IMR-90 (cell line): ENCODE results near the gene RFX5. TPM values are rescaled to one million over a fixed set of nuclear protein-coding genes. Genes with fewer than 3 reads are reported as not detected.

Experiments used
- ATAC-seq: fragments of 200-7000 bp; cut with Tn5 transposase; 2 replicates; pipeline ENCODE4 v1.9.1; 2020; ENCODE audit warnings: low read depth, mild to moderate bottlenecking, moderate library complexity
- BruUV-seq: library from RNA; stranded (reverse); fragments of 400-500 nt; replicated peaks from 2 replicates; lab custom pipeline; 2021; lab: Mats Ljungman, UMichigan
- CTCF ChIA-PET: fragments of 300-600 bp; formaldehyde crosslinking; extraction: SDS; loops from one replicate; lab custom pipeline; 2021; ENCODE audit warnings: antibody characterized with exemption; lab: Yijun Ruan, JAX
- POLR2A ChIA-PET: fragments of 300-600 bp; sonication (Branson Sonifier 250); formaldehyde crosslinking; loops from one replicate; lab custom pipeline; 2022; ENCODE audit warnings: antibody characterized with exemption; ENCODE audit not compliant: unreplicated experiment; lab: Charles Lee
- DNase-seq: peaks from one replicate; pipeline ENCODE4 v3.0.0; 2013
- H2AFZ ChIP-seq: replicated peaks from 2 replicates; pipeline ENCODE3; 2013; ENCODE audit warnings: low read length, mild to moderate bottlenecking; ENCODE audit not compliant: poor library complexity
- H2AK5ac ChIP-seq: 2 replicates; pipeline ENCODE4 v1.6.1; 2013; ENCODE audit warnings: low read depth, low read length, inconsistent platforms
- H2AK9ac ChIP-seq: replicated peaks from 2 replicates; pipeline ENCODE3; 2013; ENCODE audit warnings: mild to moderate bottlenecking, low read depth, low read length, moderate library complexity; ENCODE audit not compliant: poor library complexity
- H2BK120ac ChIP-seq: 2 replicates; pipeline ENCODE4 v1.6.1; 2013; ENCODE audit warnings: low read depth, low read length, inconsistent platforms
- H2BK15ac ChIP-seq: 3 replicates; pipeline ENCODE4 v1.6.1; 2013; ENCODE audit warnings: low read depth, low read length, inconsistent platforms
- H2BK20ac ChIP-seq: 2 replicates; pipeline ENCODE4 v1.6.1; 2013; ENCODE audit warnings: low read depth, mild to moderate bottlenecking, inconsistent platforms, low read length, moderate library complexity
- H2BK5ac ChIP-seq: 2 replicates; pipeline ENCODE4 v1.6.1; 2013; ENCODE audit warnings: mild to moderate bottlenecking, low read depth, low read length, inconsistent platforms; ENCODE audit not compliant: poor library complexity, severe bottlenecking
- H3K14ac ChIP-seq: replicated peaks from 2 replicates; pipeline ENCODE4 v1.6.1; 2013; ENCODE audit warnings: low read depth, low read length, inconsistent platforms
- H3K18ac ChIP-seq: 2 replicates; pipeline ENCODE4 v1.6.1; 2013; ENCODE audit warnings: low read depth, low read length, control low read depth
- H3K23ac ChIP-seq: 2 replicates; pipeline ENCODE4 v1.6.1; 2013; ENCODE audit warnings: low read depth, low read length, inconsistent platforms
- H3K27ac ChIP-seq: 2 replicates; pipeline ENCODE4 v1.5.1; 2013; ENCODE audit warnings: mild to moderate bottlenecking, control low read depth, low read length; ENCODE audit not compliant: insufficient read depth
- H3K27me3 ChIP-seq: 2 replicates; pipeline ENCODE4 v1.6.1; 2013; ENCODE audit warnings: low read length; ENCODE audit not compliant: control insufficient read depth, insufficient read depth
- H3K36me3 ChIP-seq: 2 replicates; pipeline ENCODE4 v1.6.1; 2013; ENCODE audit warnings: low read length, mixed read lengths; ENCODE audit not compliant: control insufficient read depth, insufficient read depth
- H3K4ac ChIP-seq: 2 replicates; pipeline ENCODE4 v1.6.1; 2013; ENCODE audit warnings: low read depth, low read length, inconsistent platforms
- H3K4me1 ChIP-seq: 2 replicates; pipeline ENCODE4 v1.6.1; 2013; ENCODE audit warnings: low read length, mixed read lengths; ENCODE audit not compliant: control insufficient read depth, insufficient read depth
- H3K4me2 ChIP-seq: 2 replicates; pipeline ENCODE4 v1.6.1; 2013; ENCODE audit warnings: low read depth, mild to moderate bottlenecking, control low read depth, low read length, moderate library complexity
- H3K4me3 ChIP-seq: 2 replicates; pipeline ENCODE4 v1.5.1; 2013; ENCODE audit warnings: low read depth, mild to moderate bottlenecking, control low read depth, low read length, moderate library complexity; ENCODE audit not compliant: insufficient read depth
- H3K56ac ChIP-seq: 2 replicates; pipeline ENCODE4 v1.6.1; 2013; ENCODE audit warnings: low read length, inconsistent platforms; ENCODE audit not compliant: insufficient read depth; ENCODE audit errors: extremely low read depth
- H3K79me1 ChIP-seq, 2 experiments: 2 replicates each; pipeline ENCODE4 v1.6.1; 2013; ENCODE audit warnings: low read length in 2 of 2, inconsistent platforms in 1 of 2, low read depth in 1 of 2
- H3K9ac ChIP-seq: 2 replicates; pipeline ENCODE4 v1.6.1; 2013; ENCODE audit warnings: low read depth, low read length, control low read depth
- H3K9me1 ChIP-seq: 2 replicates; pipeline ENCODE4 v1.6.1; 2013; ENCODE audit warnings: low read length, inconsistent platforms; ENCODE audit not compliant: insufficient read depth
- H3K9me3 ChIP-seq: 2 replicates; pipeline ENCODE4 v1.6.1; 2013; ENCODE audit warnings: low read length; ENCODE audit not compliant: control insufficient read depth, insufficient read depth
- H4K20me1 ChIP-seq: 2 replicates; pipeline ENCODE4 v1.6.1; 2013; ENCODE audit warnings: low read length, inconsistent platforms; ENCODE audit not compliant: insufficient read depth
- H4K5ac ChIP-seq: 2 replicates; pipeline ENCODE4 v1.6.1; 2013; ENCODE audit warnings: mild to moderate bottlenecking, low read depth, low read length, control low read depth
- H4K8ac ChIP-seq, 2 experiments: 2 replicates each; pipeline ENCODE4 v1.6.1; 2013; ENCODE audit warnings: low read depth in 2 of 2, low read length in 2 of 2, control low read depth in 1 of 2, inconsistent platforms in 1 of 2
- H4K91ac ChIP-seq: 2 replicates; pipeline ENCODE4 v1.6.1; 2013; ENCODE audit warnings: low read depth, low read length, inconsistent platforms; ENCODE audit not compliant: insufficient read depth
- BHLHE40 ChIP-seq: fragments of 150-350 bp; IDR thresholded peaks from 2 replicates; pipeline ENCODE4 v1.6.1; 2016; ENCODE audit warnings: mild to moderate bottlenecking, low read depth, low read length
- CEBPB ChIP-seq: IDR thresholded peaks from 2 replicates; pipeline ENCODE4 v1.6.1; 2012; ENCODE audit warnings: low read depth, low read length, improper control_type of control experiment
- CHD1 ChIP-seq: IDR thresholded peaks from 2 replicates; pipeline ENCODE4 v1.6.1; 2012; ENCODE audit warnings: low read depth, low read length, improper control_type of control experiment
- FOS ChIP-seq: fragments of 150-350 bp; IDR thresholded peaks from 2 replicates; pipeline ENCODE4 v1.6.1; 2016; ENCODE audit warnings: low read depth, low read length
- MAFK ChIP-seq: IDR thresholded peaks from 2 replicates; pipeline ENCODE4 v1.6.1; 2012; ENCODE audit warnings: low read depth, low read length, improper control_type of control experiment
- MAZ ChIP-seq: IDR thresholded peaks from 2 replicates; pipeline ENCODE4 v1.6.1; 2012; ENCODE audit warnings: low read depth, mild to moderate bottlenecking, low read length, improper control_type of control experiment, moderate library complexity, borderline replicate concordance
- MXI1 ChIP-seq: IDR thresholded peaks from 2 replicates; pipeline ENCODE4 v1.6.1; 2012; ENCODE audit warnings: low read depth, mild to moderate bottlenecking, low read length, moderate library complexity, borderline replicate concordance
- NFE2L2 ChIP-seq: fragments of 150-350 bp; IDR thresholded peaks from 2 replicates; pipeline ENCODE4 v1.6.1; 2016; ENCODE audit warnings: low read depth, mild to moderate bottlenecking, low read length
- POLR2A ChIP-seq: IDR thresholded peaks from 2 replicates; pipeline ENCODE4 v1.6.1; 2012; ENCODE audit warnings: mild to moderate bottlenecking, low read depth, low read length
- RAD21 ChIP-seq: IDR thresholded peaks from 2 replicates; pipeline ENCODE4 v1.6.1; 2012; ENCODE audit warnings: low read length, improper control_type of control experiment
- RCOR1 ChIP-seq: IDR thresholded peaks from 2 replicates; pipeline ENCODE4 v1.6.1; 2012; ENCODE audit warnings: mild to moderate bottlenecking, low read length, improper control_type of control experiment; ENCODE audit not compliant: insufficient replicate concordance
- RFX5 ChIP-seq: IDR thresholded peaks from 2 replicates; pipeline ENCODE4 v1.8.0; 2012; ENCODE audit warnings: low read depth, mild to moderate bottlenecking, low read length, moderate library complexity
- SMC3 ChIP-seq: fragments of 150-350 bp; IDR thresholded peaks from 2 replicates; pipeline ENCODE4 v1.6.1; 2016; ENCODE audit warnings: low read depth, mild to moderate bottlenecking, antibody characterized with exemption, low read length, moderate library complexity
- WGBS, 2 experiments: methylation state at CpG; one replicate each; pipeline versions ENCODE4 v1.1.5 to v1.1.7; 2013; ENCODE audit warnings: missing lambda C conversion rate in 2 of 2; ENCODE audit not compliant: insufficient read length in 1 of 2; ENCODE audit errors: extremely low coverage in 2 of 2; 5-methylcytosine and 5-hydroxymethylcytosine counted together
- dilution Hi-C: fragments of 300-500 bp; cut with HindIII; formaldehyde crosslinking; loops from one replicate; pipeline ENCODE4 v1.14.3; 2018; ENCODE audit warnings: low sequenced_read_pairs; ENCODE audit not compliant: unreplicated experiment
- in situ Hi-C: fragments of 300-500 bp; cut with MboI; formaldehyde crosslinking; loops from 3 replicates; pipeline ENCODE4 v1.14.3; 2019; ENCODE audit warnings: low sequenced_read_pairs, inconsistent platforms, mixed read lengths
- intact Hi-C: fragments of 100-400 bp; cut with micrococcal nuclease; formaldehyde crosslinking; loops from 2 replicates; pipeline ENCODE4 v1.10.0; 2022
- polyA plus RNA-seq, 3 experiments: library from polyadenylated mRNA; depleted of rRNA; stranded (reverse); fragments of >200 nt; gene quantifications; 2 replicates each; pipeline ENCODE4 v1.2.3, GENCODE V29; 2012; ENCODE audit warnings: low replicate concordance in 1 of 3
- total RNA-seq: library from RNA; depleted of rRNA; stranded (reverse); fragments of >200 nt; gene quantifications from 2 replicates; pipeline ENCODE4 v1.2.3, GENCODE V29; 2012
- TF ChIP-seq, protein P1 (sequence below): fragments of 150-350 bp; IDR thresholded peaks from 2 replicates; pipeline ENCODE4 v1.6.1; 2017; ENCODE audit warnings: mild to moderate bottlenecking, antibody characterized with exemption, low read length, low read depth
- TF ChIP-seq, protein P2 (sequence below): fragments of 150-350 bp; IDR thresholded peaks from 2 replicates; pipeline ENCODE4 v1.6.1; 2016; ENCODE audit warnings: low read depth, mild to moderate bottlenecking, low read length, moderate library complexity, borderline replicate concordance
- TF ChIP-seq, protein P3 (sequence below): conservative IDR thresholded peaks from 2 replicates; pipeline ENCODE4 v1.5.1; 2012; ENCODE audit warnings: mild to moderate bottlenecking, low read depth, low read length, improper control_type of control experiment

RFX5 gene
- total and polyA plus RNA-seq, 2 of the 4 experiments (the other 2 are of a cell fraction), result 29.3 to 44.4 TPM

GRCh38 chr1:151318975-151319374 lies 28.1 kb downstream of the RFX5 start:
- in situ Hi-C loops (loop anchor here (25.0 kb wide), 1 partner anchor 668 kb away; the partner anchor contains the start of gene S100A10), dilution Hi-C loops (no loop called here), intact Hi-C loops (no loop called here)
- BruUV-seq, result no TSS peak
- H4K20me1 ChIP-seq, result peaks cover 27% of the 10 kb centered on the region
- H3K18ac ChIP-seq, result no peak overlapping the region
- H3K27ac ChIP-seq, result no peak overlapping the region
- TF ChIP-seq MAFK (no peak), CEBPB (no peak), POLR2A (no peak), FOS (no peak), RFX5 (no peak), MXI1 (no peak), SMC3 (no peak), CHD1 (no peak), MAZ (no peak), RAD21 (no peak), BHLHE40 (no peak), RCOR1 (no peak), NFE2L2 (no peak)
- TF ChIP-seq, protein P1, sequence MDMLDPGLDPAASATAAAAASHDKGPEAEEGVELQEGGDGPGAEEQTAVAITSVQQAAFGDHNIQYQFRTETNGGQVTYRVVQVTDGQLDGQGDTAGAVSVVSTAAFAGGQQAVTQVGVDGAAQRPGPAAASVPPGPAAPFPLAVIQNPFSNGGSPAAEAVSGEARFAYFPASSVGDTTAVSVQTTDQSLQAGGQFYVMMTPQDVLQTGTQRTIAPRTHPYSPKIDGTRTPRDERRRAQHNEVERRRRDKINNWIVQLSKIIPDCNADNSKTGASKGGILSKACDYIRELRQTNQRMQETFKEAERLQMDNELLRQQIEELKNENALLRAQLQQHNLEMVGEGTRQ, result no peak
- TF ChIP-seq, protein P2, sequence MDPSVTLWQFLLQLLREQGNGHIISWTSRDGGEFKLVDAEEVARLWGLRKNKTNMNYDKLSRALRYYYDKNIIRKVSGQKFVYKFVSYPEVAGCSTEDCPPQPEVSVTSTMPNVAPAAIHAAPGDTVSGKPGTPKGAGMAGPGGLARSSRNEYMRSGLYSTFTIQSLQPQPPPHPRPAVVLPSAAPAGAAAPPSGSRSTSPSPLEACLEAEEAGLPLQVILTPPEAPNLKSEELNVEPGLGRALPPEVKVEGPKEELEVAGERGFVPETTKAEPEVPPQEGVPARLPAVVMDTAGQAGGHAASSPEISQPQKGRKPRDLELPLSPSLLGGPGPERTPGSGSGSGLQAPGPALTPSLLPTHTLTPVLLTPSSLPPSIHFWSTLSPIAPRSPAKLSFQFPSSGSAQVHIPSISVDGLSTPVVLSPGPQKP, result no peak
- TF ChIP-seq, protein P3, sequence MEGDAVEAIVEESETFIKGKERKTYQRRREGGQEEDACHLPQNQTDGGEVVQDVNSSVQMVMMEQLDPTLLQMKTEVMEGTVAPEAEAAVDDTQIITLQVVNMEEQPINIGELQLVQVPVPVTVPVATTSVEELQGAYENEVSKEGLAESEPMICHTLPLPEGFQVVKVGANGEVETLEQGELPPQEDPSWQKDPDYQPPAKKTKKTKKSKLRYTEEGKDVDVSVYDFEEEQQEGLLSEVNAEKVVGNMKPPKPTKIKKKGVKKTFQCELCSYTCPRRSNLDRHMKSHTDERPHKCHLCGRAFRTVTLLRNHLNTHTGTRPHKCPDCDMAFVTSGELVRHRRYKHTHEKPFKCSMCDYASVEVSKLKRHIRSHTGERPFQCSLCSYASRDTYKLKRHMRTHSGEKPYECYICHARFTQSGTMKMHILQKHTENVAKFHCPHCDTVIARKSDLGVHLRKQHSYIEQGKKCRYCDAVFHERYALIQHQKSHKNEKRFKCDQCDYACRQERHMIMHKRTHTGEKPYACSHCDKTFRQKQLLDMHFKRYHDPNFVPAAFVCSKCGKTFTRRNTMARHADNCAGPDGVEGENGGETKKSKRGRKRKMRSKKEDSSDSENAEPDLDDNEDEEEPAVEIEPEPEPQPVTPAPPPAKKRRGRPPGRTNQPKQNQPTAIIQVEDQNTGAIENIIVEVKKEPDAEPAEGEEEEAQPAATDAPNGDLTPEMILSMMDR, result no peak
- H2AK5ac ChIP-seq, result 0 out of 2 replicates have a peak overlapping the region, but pooled peaks have one; percentile 3
- peaks cover 18% of the 10 kb centered on the region for H3K9me1 ChIP-seq
- no peak overlapping the region for H4K5ac ChIP-seq
- peaks cover 5% of the 10 kb centered on the region for H3K4me1 ChIP-seq
- no peak overlapping the region for H3K23ac ChIP-seq
- H2BK5ac ChIP-seq, result no peak overlapping the region
- no peak overlapping the region for H3K4ac ChIP-seq
- ATAC-seq (no peak), DNase-seq (no peak)
- ChIA-PET CTCF (no interaction called here), POLR2A (no interaction called here)
- H3K56ac ChIP-seq, result no peak overlapping the region
- no peak overlapping the region for H4K91ac ChIP-seq
- H2AFZ ChIP-seq, result no peak overlapping the region
- no peak overlapping the region for H3K9ac ChIP-seq
- H3K79me1 ChIP-seq, result peaks cover 28 to 71% of the 10 kb centered on the region in 2 experiments
- H3K14ac ChIP-seq, result no peak overlapping the region
- no peak overlapping the region for H2AK9ac ChIP-seq
- no peak overlapping the region for H2BK20ac ChIP-seq
- no peak overlapping the region for H3K4me3 ChIP-seq
- no peaks in the 10 kb centered on the region for H3K27me3 ChIP-seq
- no CpG with 5 or more reads among the region's 3 CpGs for WGBS, 2 experiments
- no peak overlapping the region for H3K4me2 ChIP-seq
- H2BK120ac ChIP-seq, result no peak overlapping the region
- no peak overlapping the region for H2BK15ac ChIP-seq
- H4K8ac ChIP-seq, result no peak overlapping the region
- H3K9me3 ChIP-seq, result no peaks in the 10 kb centered on the region
- peaks cover 35% of the 10 kb centered on the region for H3K36me3 ChIP-seq
